Cerebellar cortex (tissue), 1 donor: ENCODE measurements around the gene LILRB1.
"Not testable (repeated sequence)": the region's sequence is repeated elsewhere in the genome, so short reads cannot be mapped to it uniquely, and the experiment has no call there.

ENCODE experiments used
- DNase-seq: peaks from one replicate; pipeline ENCODE4 v3.0.0-alpha.2; 2015; ENCODE audit warnings: low spot score

LILRB1 gene

DNA sequence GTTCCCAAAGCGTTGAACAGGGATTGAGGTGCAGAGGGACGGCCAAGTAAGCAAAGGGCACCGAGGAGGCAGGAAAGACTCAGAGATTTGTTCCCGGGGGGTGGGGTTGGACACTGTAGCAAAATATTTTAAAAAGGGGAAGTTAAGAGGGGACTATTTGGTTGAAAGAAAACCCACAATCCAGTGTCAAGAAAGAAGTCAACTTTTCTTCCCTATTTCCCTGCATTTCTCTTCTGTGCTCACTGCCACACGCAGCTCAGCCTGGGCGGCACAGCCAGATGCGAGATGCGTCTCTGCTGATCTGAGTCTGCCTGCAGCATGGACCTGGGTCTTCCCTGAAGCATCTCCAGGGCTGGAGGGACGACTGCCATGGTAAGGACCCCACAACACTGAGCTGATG is at the start of gene LILRB1:
Gene LILRB1 (plus strand): TSS at position 223 of the 400 bp plus-strand sequence. CDS start 590 bp downstream, outside the sequence.
- not testable (repeated sequence) for DNase-seq

DNA sequence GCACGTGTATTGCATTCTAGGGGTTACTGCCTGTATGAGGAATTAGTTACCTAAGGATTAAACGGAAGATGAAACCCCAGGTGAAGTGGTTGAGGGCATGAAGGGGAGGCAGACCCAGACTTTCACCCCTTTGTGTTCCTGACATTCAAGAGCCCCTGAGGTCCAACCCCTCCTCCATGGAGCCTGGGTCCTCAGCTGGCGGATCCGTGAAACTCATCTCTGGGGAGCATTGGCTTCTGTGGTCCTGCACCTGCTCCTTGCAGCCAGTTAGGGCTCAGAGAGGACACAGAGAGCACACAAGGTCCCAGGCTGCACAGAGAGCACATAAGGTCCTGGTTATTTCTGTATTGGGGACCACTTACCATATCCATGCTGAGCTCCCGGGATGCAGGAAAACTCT is 43.9 kb upstream of the LILRB1 start:
- no peak for DNase-seq

DNA sequence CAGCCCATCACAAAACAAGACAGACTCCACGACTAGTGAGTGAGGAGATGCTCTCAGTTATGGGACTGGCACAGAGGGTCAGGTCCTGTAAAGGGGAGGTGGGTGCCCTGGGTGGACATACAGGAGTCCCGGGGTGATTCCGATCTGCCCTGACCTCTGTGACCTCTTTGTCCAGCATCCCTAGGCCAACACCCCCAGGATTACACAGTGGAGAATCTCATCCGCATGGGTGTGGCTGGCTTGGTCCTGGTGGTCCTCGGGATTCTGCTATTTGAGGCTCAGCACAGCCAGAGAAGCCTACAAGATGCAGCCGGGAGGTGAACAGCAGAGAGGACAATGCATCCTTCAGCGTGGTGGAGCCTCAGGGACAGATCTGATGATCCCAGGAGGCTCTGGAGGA is 43.3 kb upstream of the LILRB1 start:
- no peak for DNase-seq

DNA sequence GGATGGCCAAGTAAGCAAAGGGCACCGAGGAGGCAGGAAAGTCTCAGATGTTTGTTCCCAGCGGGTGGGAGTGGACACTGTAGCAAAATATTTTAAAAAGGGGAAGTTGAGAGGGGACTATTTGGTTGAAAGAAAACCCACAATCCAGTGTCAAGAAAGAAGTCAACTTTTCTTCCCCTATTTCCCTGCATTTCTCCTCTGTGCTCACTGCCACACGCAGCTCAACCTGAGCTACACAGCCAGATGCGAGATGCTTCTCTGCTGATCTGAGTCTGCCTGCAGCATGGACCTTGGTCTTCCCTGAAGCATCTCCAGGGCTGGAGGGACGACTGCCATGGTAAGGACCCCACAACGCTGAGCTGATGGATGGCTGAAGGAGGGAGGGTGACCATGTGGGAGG is 36.8 kb upstream of the LILRB1 start, which contains the start of gene LILRA1:
Gene LILRA1 (plus strand): TSS at position 188 of the 400 bp plus-strand sequence. CDS start 613 bp downstream, outside the sequence.
- not testable (repeated sequence) for DNase-seq

DNA sequence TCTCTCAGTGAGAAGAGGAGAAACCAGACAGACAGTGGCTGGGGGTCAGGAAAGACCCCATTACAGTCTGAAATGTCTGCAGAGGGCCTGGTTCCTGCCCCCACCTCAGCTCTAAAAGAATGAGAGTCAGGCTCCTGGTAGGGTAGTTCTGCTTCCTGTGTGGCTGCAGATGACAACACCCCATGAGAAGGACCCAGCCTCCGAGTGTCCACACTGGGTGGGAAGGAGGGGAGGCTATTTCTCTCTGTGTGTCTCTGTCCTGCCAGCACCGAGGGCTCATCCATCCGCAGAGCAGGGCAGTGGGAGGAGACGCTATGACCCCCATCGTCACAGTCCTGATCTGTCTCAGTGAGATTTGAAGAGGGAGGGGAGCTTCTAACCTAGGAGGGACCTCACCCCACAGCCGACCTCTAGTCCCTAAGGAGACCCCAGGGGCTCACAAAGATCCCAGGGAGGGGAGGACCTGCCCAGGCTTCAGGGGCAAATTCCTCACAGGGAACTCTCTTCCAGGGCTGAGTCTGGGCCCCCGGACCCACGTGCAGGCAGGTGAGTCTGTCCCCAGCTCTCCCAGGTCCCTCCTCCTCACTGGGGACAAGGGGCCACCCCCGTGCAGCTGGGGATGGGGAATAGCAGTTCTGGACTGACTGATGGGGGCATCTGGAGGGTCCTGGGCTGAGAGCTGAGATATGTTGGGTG is 36.2 kb upstream of the LILRB1 start:
- not testable (repeated sequence) for DNase-seq

DNA sequence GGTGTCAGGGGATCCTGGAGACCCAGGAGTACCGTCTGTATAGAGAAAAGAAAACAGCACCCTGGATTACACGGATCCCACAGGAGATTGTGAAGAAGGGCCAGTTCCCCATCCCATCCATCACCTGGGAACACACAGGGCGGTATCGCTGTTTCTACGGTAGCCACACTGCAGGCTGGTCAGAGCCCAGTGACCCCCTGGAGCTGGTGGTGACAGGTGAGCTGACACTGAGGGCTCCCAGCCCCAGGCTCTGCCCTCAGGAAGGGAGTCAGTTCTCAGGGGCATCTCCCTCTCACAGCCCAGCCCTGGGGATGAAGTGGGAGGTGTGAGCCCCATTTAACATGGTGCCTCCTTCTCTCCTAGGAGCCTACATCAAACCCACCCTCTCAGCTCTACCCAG is 35.5 kb upstream of the LILRB1 start:
- DNase-seq = no peak

DNA sequence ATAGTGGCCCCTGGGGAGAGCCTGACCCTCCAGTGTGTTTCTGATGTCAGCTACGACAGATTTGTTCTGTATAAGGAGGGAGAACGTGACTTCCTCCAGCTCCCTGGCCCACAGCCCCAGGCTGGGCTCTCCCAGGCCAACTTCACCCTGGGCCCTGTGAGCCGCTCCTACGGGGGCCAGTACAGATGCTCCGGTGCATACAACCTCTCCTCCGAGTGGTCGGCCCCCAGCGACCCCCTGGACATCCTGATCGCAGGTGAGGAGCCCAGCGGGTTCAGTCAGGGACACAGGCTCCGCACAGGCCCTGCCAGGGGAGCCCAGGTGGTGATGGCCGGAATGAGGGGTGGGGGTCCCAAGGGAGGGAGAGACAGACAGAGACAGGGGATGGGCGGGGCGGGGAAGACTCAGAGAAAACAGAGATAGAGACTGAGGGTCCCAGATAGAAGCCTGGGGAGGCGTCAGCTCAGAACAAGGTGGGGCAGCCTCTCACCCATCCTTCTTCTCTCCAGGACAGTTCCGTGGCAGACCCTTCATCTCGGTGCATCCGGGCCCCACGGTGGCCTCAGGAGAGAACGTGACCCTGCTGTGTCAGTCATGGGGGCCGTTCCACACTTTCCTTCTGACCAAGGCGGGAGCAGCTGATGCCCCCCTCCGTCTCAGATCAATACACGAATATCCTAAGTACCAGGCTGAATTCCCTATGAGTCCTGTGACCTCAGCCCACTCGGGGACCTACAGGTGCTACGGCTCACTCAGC is 34.4 kb upstream of the LILRB1 start:
- DNase-seq = not testable (repeated sequence)

DNA sequence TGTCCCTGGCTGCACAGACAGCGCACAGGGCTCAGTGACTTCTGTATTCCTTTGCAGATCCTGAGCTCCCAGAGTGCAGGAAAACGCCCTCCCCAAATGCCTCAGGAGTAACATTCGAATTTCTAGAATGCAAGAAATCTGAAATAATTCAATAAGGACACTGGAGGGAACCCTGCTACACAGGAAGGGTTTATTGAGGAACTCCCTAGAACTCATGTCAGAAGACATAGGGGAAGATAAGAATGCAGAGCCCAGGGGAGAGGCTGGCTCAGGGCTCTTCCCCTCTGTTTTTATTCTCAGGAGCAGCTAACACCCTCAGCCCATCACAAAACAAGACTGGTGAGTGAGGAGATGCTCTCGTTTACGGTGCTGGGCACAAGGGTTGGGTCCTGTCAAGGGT is 30.1 kb upstream of the LILRB1 start:
- DNase-seq = no peak

DNA sequence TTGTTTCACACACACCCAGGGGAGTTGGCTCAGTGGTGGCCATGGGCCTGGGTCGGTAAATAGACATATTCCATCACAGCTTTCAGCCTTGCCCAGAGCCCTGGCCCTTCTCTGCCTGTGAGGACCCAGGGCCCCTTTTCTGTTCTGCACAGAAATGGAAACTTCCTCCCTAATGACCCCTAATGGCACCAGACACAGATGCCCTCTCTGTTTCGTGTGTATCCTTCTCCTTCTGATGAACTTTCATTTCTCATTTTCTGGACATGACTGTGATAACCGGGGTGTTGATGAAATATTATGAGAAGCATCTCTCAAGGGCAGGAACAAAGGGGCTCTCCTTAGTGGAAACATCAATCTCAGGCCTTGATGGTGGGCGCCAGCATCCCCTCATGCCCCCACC is 24.1 kb upstream of the LILRB1 start:
- DNase-seq = no peak

DNA sequence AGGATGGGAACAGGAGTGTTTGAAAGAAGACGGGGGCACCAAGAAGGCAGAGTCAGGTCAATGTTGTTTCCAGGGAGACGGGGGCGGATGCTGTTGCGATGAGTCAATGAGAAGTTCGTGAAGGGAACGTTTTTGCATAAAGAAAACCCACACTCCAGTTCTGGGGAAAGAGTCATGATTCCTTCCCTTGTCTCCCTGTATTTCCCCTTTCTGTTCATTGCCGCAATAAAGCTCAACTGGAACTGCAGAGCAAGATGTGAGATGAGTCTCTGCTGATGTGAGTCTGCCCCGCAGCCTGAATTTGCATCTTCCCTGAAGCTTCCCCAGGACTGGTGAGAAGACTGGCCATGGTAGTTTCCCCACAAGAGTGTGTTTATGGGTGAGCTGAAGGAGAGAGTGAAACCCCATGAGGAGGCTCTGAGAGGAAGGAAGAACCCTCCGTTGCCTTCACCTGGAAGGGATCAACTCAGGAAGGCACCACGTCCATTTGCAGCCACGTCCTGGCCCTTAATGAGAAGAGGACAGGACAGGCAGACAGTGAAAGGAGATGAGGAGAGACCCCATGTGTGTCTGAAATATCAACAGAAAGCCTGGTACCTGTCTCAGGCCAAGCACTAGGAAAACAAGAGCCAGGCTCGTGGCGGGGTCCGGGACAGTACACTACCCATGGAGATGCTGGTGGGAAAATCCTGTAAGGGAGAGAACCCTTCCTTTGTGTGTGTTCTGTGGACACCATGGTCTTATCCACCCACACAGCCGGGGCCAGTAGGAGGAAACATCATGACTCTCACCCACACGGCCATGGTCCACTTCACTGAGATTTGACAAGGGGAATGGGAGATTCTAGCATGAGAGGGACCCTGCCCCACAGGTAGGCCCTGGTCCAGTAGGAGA is 23.1 kb upstream of the LILRB1 start:
- no peak for DNase-seq

DNA sequence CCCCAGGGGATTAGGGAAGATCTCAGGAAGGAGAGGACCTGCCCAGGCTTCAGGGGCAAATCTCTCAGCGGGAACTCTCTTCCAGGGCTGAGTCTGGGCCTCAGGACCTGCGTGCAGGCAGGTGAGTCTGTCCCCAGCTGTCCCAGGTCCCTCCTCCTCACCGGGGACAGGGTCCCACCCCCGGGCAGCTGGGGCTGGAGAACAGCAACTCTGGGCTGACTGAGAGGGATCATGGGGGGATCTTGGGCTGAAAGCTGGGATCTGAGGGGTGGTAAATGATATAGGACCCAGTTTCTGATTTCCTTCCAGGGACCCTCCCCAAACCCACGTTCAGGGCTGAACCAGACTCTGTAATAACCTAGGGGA is 22.5 kb upstream of the LILRB1 start:
- no peak for DNase-seq

DNA sequence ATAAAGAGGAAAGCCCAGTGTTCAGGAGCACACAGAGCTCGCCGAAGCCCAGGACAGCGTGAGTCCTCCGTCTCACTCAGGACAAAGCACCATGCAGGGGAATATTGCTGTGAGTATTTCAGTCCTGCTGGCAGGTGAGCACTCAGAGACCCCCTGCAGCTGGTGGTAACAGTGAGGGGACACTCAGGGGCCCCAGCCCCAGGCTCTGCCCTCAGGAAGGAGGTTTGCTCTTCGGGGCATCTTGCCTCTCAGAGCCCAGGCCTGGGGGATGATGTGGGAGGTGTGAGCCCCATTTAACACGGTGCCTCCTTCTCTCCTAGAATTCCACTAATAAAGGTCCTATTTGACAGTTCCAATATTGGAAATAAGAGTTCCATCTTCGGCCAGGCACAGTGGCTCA is 22.1 kb upstream of the LILRB1 start:
- DNase-seq = no peak

DNA sequence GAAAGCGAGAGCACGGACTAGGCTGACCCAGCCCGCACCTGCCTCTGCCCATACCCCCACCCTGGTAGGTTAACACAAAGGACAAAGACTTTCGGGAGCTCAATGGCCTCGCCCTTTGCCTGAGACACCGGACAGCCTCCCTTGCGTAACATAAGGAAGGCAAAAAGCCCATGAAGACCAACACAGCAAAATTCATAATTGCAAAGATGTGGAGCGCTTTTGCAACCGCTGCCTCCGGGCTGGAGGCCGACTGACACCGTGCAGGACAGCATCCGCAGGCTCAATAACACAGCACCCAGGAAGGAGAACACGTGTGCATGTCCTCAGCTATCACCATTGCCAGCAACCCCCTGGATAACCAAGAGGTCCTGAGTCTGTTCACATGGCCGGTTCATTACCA is 21.5 kb upstream of the LILRB1 start:
- no peak for DNase-seq

DNA sequence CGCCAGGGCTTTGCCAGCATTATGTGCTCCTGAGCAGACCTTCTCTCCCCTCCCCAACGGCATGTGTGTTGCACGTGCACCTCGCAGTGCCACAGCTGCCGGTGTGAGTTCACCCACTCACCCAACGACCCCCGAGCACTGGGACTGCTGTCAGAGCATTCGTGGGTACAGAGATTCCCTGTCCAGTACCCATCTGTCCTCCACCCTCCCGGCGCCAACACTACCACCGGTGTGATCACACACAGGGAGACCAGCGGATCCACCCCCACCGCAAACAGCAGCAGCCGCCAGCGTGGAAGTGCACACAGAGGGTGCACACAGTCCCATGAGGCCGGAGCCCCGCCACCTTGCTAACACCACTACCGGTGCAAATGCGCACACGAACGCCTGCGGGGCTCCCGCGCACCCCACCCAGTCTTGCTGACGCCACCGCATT is 20.9 kb upstream of the LILRB1 start:
- no peak for DNase-seq

DNA sequence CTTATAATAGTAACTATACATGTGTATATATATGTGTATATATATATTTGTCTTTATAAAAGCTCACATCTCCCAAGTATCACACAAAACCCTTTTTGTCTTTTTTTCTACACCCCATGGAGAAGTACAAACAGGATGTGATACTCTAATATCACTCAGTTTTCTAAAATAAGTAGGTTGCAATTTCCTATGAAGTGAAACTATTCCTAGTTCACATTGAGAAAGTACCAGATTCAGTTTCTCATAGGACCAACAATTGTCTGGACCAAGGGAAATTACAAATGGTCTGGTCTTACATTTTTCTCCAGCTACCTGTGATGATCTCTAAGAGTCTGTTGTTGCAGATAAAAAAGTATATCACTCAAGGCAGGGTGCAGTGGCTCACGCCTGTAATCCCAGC is 17.9 kb upstream of the LILRB1 start:
- DNase-seq = no peak

DNA sequence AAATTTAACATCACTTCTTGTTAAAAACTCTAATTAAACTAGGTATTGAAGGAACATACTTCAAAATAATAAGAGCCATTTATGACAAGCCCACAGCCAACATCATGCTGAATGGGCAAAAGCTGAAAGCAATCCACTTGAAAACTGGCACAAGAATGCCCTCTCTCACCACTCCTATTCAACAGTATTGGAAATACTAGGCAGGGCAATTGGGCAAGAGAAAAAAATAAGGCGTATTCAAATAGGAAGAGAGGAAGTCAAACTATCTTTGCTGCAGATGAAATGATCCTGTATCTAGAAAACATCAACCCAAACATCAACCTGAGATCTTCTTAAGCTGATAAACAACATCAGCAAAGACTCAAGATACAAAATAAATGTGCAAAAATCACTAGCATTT is 15.6 kb upstream of the LILRB1 start:
- DNase-seq = no peak

DNA sequence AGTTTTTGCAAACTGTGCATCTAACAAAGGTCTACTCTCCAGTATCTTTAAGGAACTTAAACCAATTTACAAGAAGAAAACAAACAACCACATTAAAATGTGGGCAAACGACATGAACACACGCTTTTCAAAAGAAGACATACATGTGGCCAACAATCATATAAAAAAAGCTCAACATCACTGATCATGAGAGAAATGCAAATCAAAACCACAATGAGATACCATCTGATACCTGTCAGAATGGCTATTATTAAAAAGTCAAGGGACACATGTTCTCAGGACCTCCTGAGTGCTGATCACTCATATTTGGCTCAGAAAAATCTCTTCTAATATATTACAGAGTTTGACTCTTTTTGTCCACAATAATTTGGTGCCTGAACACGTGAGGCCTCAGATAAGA is 14.2 kb upstream of the LILRB1 start:
- DNase-seq = no peak

DNA sequence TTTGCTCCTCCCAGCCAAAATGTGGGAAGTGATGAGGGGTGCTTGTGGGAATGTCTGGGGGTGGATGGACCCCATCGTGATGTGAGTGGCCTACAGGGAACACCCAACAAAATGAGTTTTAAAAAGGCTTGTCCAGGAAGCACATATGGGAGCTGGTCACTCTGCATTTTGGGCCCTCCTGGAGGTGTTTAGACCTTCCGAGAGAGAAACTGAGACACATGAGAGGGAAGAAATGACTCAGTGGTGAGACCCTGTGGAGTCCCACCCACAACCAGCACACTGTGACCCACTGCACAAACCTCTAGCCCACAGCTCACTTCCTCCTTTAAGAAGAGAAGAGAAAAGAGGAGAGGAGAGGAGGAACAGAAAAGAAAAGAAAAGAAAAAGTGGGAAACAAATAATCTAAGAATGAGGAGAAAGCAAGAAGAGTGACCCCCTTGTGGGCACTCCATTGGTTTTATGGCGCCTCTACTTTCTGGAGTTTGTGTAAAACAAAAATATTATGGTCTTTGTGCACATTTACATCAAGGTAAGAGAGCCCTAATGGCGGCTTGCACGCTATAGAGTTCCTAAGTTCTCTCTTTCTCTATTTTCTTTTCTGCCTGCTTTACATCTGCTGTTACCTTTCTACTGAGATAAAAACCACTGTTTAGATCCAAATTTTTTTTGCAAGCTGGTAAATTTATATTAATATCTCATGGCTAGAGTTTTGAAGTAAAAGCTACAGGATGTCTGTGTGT is 13.3 kb upstream of the LILRB1 start:
- no peak for DNase-seq

DNA sequence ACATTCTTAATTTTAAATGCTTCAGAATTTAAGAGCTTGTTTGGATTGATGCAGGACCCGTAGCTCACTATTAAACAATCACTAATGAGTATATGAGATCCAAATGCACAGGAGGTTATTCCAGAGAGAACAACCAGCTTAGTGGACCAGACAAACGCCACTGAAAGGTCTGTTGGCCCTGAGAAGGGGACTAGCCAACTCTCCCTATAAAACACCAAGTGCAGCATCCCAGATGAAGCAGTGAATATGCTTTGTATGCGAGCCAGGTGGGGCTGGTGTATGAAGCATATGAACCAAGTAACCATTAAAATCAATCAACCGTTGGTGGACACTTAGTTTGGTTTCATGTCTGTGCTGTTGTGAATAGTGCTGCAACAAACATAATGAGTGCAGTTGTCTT is 9.8 kb upstream of the LILRB1 start:
- no peak for DNase-seq

DNA sequence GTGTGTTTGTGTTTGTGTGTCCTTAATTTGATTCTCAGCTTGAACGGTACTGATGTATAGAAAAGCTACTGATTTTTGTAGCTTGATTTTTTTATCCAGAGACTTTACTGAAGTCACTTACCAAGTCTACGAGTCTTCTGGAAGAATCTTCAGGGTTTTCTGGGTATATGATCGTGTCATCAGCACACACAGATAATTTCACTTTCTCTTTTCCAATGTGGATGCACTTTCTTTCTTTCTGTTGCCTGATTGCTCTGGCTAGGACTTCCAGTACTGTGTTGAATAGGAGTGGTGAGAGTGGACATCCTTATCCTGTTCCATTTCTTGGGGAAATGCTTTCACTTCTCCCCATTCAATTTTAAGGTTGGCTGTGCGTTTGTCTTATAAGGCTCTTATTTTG is 7.9 kb upstream of the LILRB1 start:
- DNase-seq = no peak

DNA sequence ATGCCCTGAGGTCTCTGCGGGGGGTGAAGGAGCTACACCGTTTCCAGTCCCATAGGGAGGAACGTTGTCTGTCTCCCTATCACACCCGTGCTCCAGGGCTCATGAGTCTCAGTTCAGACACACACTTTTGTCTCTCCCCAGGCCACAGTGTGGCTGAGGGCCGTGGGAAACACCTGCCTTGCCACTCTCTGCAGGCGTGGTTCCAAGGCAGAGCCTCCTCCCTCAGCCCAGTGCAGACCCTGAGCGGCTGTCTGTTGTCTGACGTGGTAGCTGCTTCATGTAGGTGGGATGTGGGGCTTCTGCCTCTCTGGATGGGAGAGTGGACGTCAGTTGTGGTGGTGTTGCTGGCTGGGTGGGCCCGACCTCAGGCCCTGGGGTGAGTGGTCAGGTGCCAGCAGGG is 6.0 kb upstream of the LILRB1 start:
- DNase-seq = not testable (repeated sequence)
